IMR-90 (cell line): Measurements from ENCODE around the gene ITGA2. TPM values are rescaled to one million over a fixed set of nuclear protein-coding genes. Genes with fewer than 3 reads are reported as not detected.

Source experiments
- ATAC-seq: fragments of 200-7000 bp; cut with Tn5 transposase; 2 replicates; pipeline ENCODE4 v1.9.1; 2020; ENCODE audit warnings: low read depth, mild to moderate bottlenecking, moderate library complexity
- BruUV-seq: library from RNA; stranded (reverse); fragments of 400-500 nt; replicated peaks from 2 replicates; lab custom pipeline; 2021; lab: Mats Ljungman, UMichigan
- CTCF ChIA-PET: fragments of 300-600 bp; formaldehyde crosslinking; extraction: SDS; loops from one replicate; lab custom pipeline; 2021; ENCODE audit warnings: antibody characterized with exemption; lab: Yijun Ruan, JAX
- POLR2A ChIA-PET: fragments of 300-600 bp; sonication (Branson Sonifier 250); formaldehyde crosslinking; loops from one replicate; lab custom pipeline; 2022; ENCODE audit warnings: antibody characterized with exemption; ENCODE audit not compliant: unreplicated experiment; lab: Charles Lee
- DNase-seq: peaks from one replicate; pipeline ENCODE4 v3.0.0; 2013
- H2AFZ ChIP-seq: replicated peaks from 2 replicates; pipeline ENCODE3; 2013; ENCODE audit warnings: low read length, mild to moderate bottlenecking; ENCODE audit not compliant: poor library complexity
- H2AK5ac ChIP-seq: 2 replicates; pipeline ENCODE4 v1.6.1; 2013; ENCODE audit warnings: low read depth, low read length, inconsistent platforms
- H2AK9ac ChIP-seq: replicated peaks from 2 replicates; pipeline ENCODE3; 2013; ENCODE audit warnings: mild to moderate bottlenecking, low read depth, low read length, moderate library complexity; ENCODE audit not compliant: poor library complexity
- H2BK120ac ChIP-seq: 2 replicates; pipeline ENCODE4 v1.6.1; 2013; ENCODE audit warnings: low read depth, low read length, inconsistent platforms
- H2BK15ac ChIP-seq: 3 replicates; pipeline ENCODE4 v1.6.1; 2013; ENCODE audit warnings: low read depth, low read length, inconsistent platforms
- H2BK20ac ChIP-seq: 2 replicates; pipeline ENCODE4 v1.6.1; 2013; ENCODE audit warnings: low read depth, mild to moderate bottlenecking, inconsistent platforms, low read length, moderate library complexity
- H2BK5ac ChIP-seq: 2 replicates; pipeline ENCODE4 v1.6.1; 2013; ENCODE audit warnings: mild to moderate bottlenecking, low read depth, low read length, inconsistent platforms; ENCODE audit not compliant: poor library complexity, severe bottlenecking
- H3K14ac ChIP-seq: replicated peaks from 2 replicates; pipeline ENCODE4 v1.6.1; 2013; ENCODE audit warnings: low read depth, low read length, inconsistent platforms
- H3K18ac ChIP-seq: 2 replicates; pipeline ENCODE4 v1.6.1; 2013; ENCODE audit warnings: low read depth, low read length, control low read depth
- H3K23ac ChIP-seq: 2 replicates; pipeline ENCODE4 v1.6.1; 2013; ENCODE audit warnings: low read depth, low read length, inconsistent platforms
- H3K27ac ChIP-seq: 2 replicates; pipeline ENCODE4 v1.5.1; 2013; ENCODE audit warnings: mild to moderate bottlenecking, control low read depth, low read length; ENCODE audit not compliant: insufficient read depth
- H3K27me3 ChIP-seq: 2 replicates; pipeline ENCODE4 v1.6.1; 2013; ENCODE audit warnings: low read length; ENCODE audit not compliant: control insufficient read depth, insufficient read depth
- H3K36me3 ChIP-seq: 2 replicates; pipeline ENCODE4 v1.6.1; 2013; ENCODE audit warnings: low read length, mixed read lengths; ENCODE audit not compliant: control insufficient read depth, insufficient read depth
- H3K4ac ChIP-seq: 2 replicates; pipeline ENCODE4 v1.6.1; 2013; ENCODE audit warnings: low read depth, low read length, inconsistent platforms
- H3K4me1 ChIP-seq: 2 replicates; pipeline ENCODE4 v1.6.1; 2013; ENCODE audit warnings: low read length, mixed read lengths; ENCODE audit not compliant: control insufficient read depth, insufficient read depth
- H3K4me2 ChIP-seq: 2 replicates; pipeline ENCODE4 v1.6.1; 2013; ENCODE audit warnings: low read depth, mild to moderate bottlenecking, control low read depth, low read length, moderate library complexity
- H3K4me3 ChIP-seq: 2 replicates; pipeline ENCODE4 v1.5.1; 2013; ENCODE audit warnings: low read depth, mild to moderate bottlenecking, control low read depth, low read length, moderate library complexity; ENCODE audit not compliant: insufficient read depth
- H3K56ac ChIP-seq: 2 replicates; pipeline ENCODE4 v1.6.1; 2013; ENCODE audit warnings: low read length, inconsistent platforms; ENCODE audit not compliant: insufficient read depth; ENCODE audit errors: extremely low read depth
- H3K79me1 ChIP-seq, 2 experiments: 2 replicates each; pipeline ENCODE4 v1.6.1; 2013; ENCODE audit warnings: low read length in 2 of 2, inconsistent platforms in 1 of 2, low read depth in 1 of 2
- H3K9ac ChIP-seq: 2 replicates; pipeline ENCODE4 v1.6.1; 2013; ENCODE audit warnings: low read depth, low read length, control low read depth
- H3K9me1 ChIP-seq: 2 replicates; pipeline ENCODE4 v1.6.1; 2013; ENCODE audit warnings: low read length, inconsistent platforms; ENCODE audit not compliant: insufficient read depth
- H3K9me3 ChIP-seq: 2 replicates; pipeline ENCODE4 v1.6.1; 2013; ENCODE audit warnings: low read length; ENCODE audit not compliant: control insufficient read depth, insufficient read depth
- H4K20me1 ChIP-seq: 2 replicates; pipeline ENCODE4 v1.6.1; 2013; ENCODE audit warnings: low read length, inconsistent platforms; ENCODE audit not compliant: insufficient read depth
- H4K5ac ChIP-seq: 2 replicates; pipeline ENCODE4 v1.6.1; 2013; ENCODE audit warnings: mild to moderate bottlenecking, low read depth, low read length, control low read depth
- H4K8ac ChIP-seq, 2 experiments: 2 replicates each; pipeline ENCODE4 v1.6.1; 2013; ENCODE audit warnings: low read depth in 2 of 2, low read length in 2 of 2, control low read depth in 1 of 2, inconsistent platforms in 1 of 2
- H4K91ac ChIP-seq: 2 replicates; pipeline ENCODE4 v1.6.1; 2013; ENCODE audit warnings: low read depth, low read length, inconsistent platforms; ENCODE audit not compliant: insufficient read depth
- BHLHE40 ChIP-seq: fragments of 150-350 bp; IDR thresholded peaks from 2 replicates; pipeline ENCODE4 v1.6.1; 2016; ENCODE audit warnings: mild to moderate bottlenecking, low read depth, low read length
- CEBPB ChIP-seq: IDR thresholded peaks from 2 replicates; pipeline ENCODE4 v1.6.1; 2012; ENCODE audit warnings: low read depth, low read length, improper control_type of control experiment
- CHD1 ChIP-seq: IDR thresholded peaks from 2 replicates; pipeline ENCODE4 v1.6.1; 2012; ENCODE audit warnings: low read depth, low read length, improper control_type of control experiment
- CTCF ChIP-seq: conservative IDR thresholded peaks from 2 replicates; pipeline ENCODE4 v1.5.1; 2012; ENCODE audit warnings: mild to moderate bottlenecking, low read depth, low read length, improper control_type of control experiment
- ELK1 ChIP-seq: fragments of 150-350 bp; IDR thresholded peaks from 2 replicates; pipeline ENCODE4 v1.6.1; 2016; ENCODE audit warnings: low read depth, mild to moderate bottlenecking, low read length, moderate library complexity, borderline replicate concordance
- FOS ChIP-seq: fragments of 150-350 bp; IDR thresholded peaks from 2 replicates; pipeline ENCODE4 v1.6.1; 2016; ENCODE audit warnings: low read depth, low read length
- MAFK ChIP-seq: IDR thresholded peaks from 2 replicates; pipeline ENCODE4 v1.6.1; 2012; ENCODE audit warnings: low read depth, low read length, improper control_type of control experiment
- MAZ ChIP-seq: IDR thresholded peaks from 2 replicates; pipeline ENCODE4 v1.6.1; 2012; ENCODE audit warnings: low read depth, mild to moderate bottlenecking, low read length, improper control_type of control experiment, moderate library complexity, borderline replicate concordance
- MXI1 ChIP-seq: IDR thresholded peaks from 2 replicates; pipeline ENCODE4 v1.6.1; 2012; ENCODE audit warnings: low read depth, mild to moderate bottlenecking, low read length, moderate library complexity, borderline replicate concordance
- NFE2L2 ChIP-seq: fragments of 150-350 bp; IDR thresholded peaks from 2 replicates; pipeline ENCODE4 v1.6.1; 2016; ENCODE audit warnings: low read depth, mild to moderate bottlenecking, low read length
- POLR2A ChIP-seq: IDR thresholded peaks from 2 replicates; pipeline ENCODE4 v1.6.1; 2012; ENCODE audit warnings: mild to moderate bottlenecking, low read depth, low read length
- RAD21 ChIP-seq: IDR thresholded peaks from 2 replicates; pipeline ENCODE4 v1.6.1; 2012; ENCODE audit warnings: low read length, improper control_type of control experiment
- RCOR1 ChIP-seq: IDR thresholded peaks from 2 replicates; pipeline ENCODE4 v1.6.1; 2012; ENCODE audit warnings: mild to moderate bottlenecking, low read length, improper control_type of control experiment; ENCODE audit not compliant: insufficient replicate concordance
- RFX5 ChIP-seq: IDR thresholded peaks from 2 replicates; pipeline ENCODE4 v1.8.0; 2012; ENCODE audit warnings: low read depth, mild to moderate bottlenecking, low read length, moderate library complexity
- SMC3 ChIP-seq: fragments of 150-350 bp; IDR thresholded peaks from 2 replicates; pipeline ENCODE4 v1.6.1; 2016; ENCODE audit warnings: low read depth, mild to moderate bottlenecking, antibody characterized with exemption, low read length, moderate library complexity
- USF2 ChIP-seq: fragments of 150-350 bp; IDR thresholded peaks from 2 replicates; pipeline ENCODE4 v1.6.1; 2017; ENCODE audit warnings: mild to moderate bottlenecking, antibody characterized with exemption, low read length, low read depth
- WGBS, 2 experiments: methylation state at CpG; one replicate each; pipeline versions ENCODE4 v1.1.5 to v1.1.7; 2013; ENCODE audit warnings: missing lambda C conversion rate in 2 of 2; ENCODE audit not compliant: insufficient read length in 1 of 2; ENCODE audit errors: extremely low coverage in 2 of 2; 5-methylcytosine and 5-hydroxymethylcytosine counted together
- dilution Hi-C: fragments of 300-500 bp; cut with HindIII; formaldehyde crosslinking; loops from one replicate; pipeline ENCODE4 v1.14.3; 2018; ENCODE audit warnings: low sequenced_read_pairs; ENCODE audit not compliant: unreplicated experiment
- in situ Hi-C: fragments of 300-500 bp; cut with MboI; formaldehyde crosslinking; loops from 3 replicates; pipeline ENCODE4 v1.14.3; 2019; ENCODE audit warnings: low sequenced_read_pairs, inconsistent platforms, mixed read lengths
- intact Hi-C: fragments of 100-400 bp; cut with micrococcal nuclease; formaldehyde crosslinking; loops from 2 replicates; pipeline ENCODE4 v1.10.0; 2022
- polyA plus RNA-seq, 3 experiments: library from polyadenylated mRNA; depleted of rRNA; stranded (reverse); fragments of >200 nt; gene quantifications; 2 replicates each; pipeline ENCODE4 v1.2.3, GENCODE V29; 2012; ENCODE audit warnings: low replicate concordance in 1 of 3
- total RNA-seq: library from RNA; depleted of rRNA; stranded (reverse); fragments of >200 nt; gene quantifications from 2 replicates; pipeline ENCODE4 v1.2.3, GENCODE V29; 2012

Gene ITGA2
- total and polyA plus RNA-seq, 2 of the 4 experiments (the other 2 are of a cell fraction) = 23.3 to 93.4 TPM

GRCh38 chr5:53128481-53128880 lies 139.3 kb downstream of the ITGA2 start:
- H2BK120ac ChIP-seq = no peak overlapping the region

More at GRCh38 chr5:53128481-53128880, 139.3 kb downstream of the ITGA2 start:
- Histone ChIP-seq H3K4me1 (peaks cover 5% of the 10 kb centered on the region; the same call in 1 of the 2 replicates), H2BK5ac (no peak overlapping the region), H3K56ac (no peak overlapping the region), H3K4me3 (no peak overlapping the region), H3K9me1 (peaks cover 3% of the 10 kb centered on the region; the same call in 1 of the 2 replicates), H3K27ac (no peak overlapping the region), H3K18ac (no peak overlapping the region), H2AK9ac (no peak overlapping the region), H2AFZ (no peak overlapping the region), H3K9ac (no peak overlapping the region), H3K9me3 (no peaks in the 10 kb centered on the region), H3K36me3 (no peaks in the 10 kb centered on the region), H3K4ac (no peak overlapping the region), H3K79me1 (no peaks in the 10 kb centered on the region), H2AK5ac (no peak overlapping the region), H2BK20ac (no peak overlapping the region), H4K5ac (no peak overlapping the region), H3K27me3 (no peaks in the 10 kb centered on the region), H4K20me1 (no peaks in the 10 kb centered on the region), H2BK15ac (no peak overlapping the region), H3K14ac (no peak overlapping the region), H4K91ac (no peak overlapping the region), H3K4me2 (no peak overlapping the region), H4K8ac (no peak overlapping the region), H3K23ac (no peak overlapping the region)
- CTCF ChIA-PET = no interaction called here
- no peak for ATAC-seq
- intact Hi-C loops (no loop called here), in situ Hi-C loops (loop anchor here (5.0 kb wide), 1 partner anchor 1104 kb away; no protein-coding TSS in a partner anchor), dilution Hi-C loops (no loop called here)
- TF ChIP-seq RFX5 (no peak), RAD21 (no peak), RCOR1 (no peak), SMC3 (no peak), CEBPB (no peak), BHLHE40 (no peak), MXI1 (no peak), MAZ (no peak), CHD1 (no peak), POLR2A (no peak), MAFK (no peak), ELK1 (no peak), NFE2L2 (no peak), FOS (no peak), USF2 (no peak), CTCF (no peak)
- no peak for DNase-seq
- POLR2A ChIA-PET = no interaction called here
- no CpG with 5 or more reads among the region's 1 CpG for WGBS, 2 experiments
- BruUV-seq = no TSS peak
